ENCODE measurements around the gene DLK1.

DLK1 gene

DNA sequence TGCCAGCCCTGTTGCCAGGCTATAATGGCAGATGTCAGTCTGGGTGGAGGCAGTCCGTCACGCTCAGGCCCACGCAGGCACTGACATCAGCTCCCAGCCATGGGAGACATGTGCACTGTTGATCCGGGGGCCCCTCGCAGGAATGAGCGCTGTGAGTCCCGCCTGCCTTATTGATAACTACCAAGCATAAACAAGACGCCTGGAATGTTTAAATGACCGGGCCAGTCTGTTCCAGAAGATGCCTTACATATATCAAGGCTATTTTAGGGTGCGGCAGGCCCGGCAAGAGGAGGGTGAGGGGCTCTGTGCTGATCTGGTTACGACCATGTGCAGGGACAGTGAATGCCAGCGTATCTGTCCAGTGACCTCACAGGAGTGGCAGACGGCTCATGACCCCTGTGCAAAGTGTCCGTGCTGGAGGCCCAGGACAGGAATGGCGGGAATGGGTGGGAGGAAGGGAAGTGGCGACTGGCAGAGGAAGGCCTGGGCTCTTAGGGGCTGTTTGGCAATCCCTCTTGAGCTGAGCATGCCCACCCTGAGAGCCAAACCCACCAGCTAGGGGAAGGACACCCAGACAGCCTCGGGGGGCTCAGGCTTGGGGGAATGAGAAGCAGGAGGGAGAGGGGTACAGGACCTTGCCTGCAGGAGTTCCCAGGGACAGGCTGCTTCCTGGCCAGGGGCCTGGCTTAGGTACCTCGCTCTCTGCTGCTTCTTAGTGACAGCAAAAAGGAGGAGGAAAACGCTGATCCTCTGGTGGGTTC lies 49.3 kb downstream of the DLK1 start:
- H3K9ac ChIP-seq = no peak overlapping the region
- no peak overlapping the region for H3K4me2 ChIP-seq (ENCODE audit: low read length)
- no peaks in the 10 kb centered on the region for H3K79me2 ChIP-seq
- H2AFZ ChIP-seq = no peak overlapping the region
- H3K4me3 ChIP-seq (ENCODE audit: low read depth, low read length) = no peak overlapping the region
- H3K36me3 ChIP-seq (ENCODE audit: control insufficient read depth, insufficient read depth, low read length) = no peaks in the 10 kb centered on the region
- TF ChIP-seq, protein P1, sequence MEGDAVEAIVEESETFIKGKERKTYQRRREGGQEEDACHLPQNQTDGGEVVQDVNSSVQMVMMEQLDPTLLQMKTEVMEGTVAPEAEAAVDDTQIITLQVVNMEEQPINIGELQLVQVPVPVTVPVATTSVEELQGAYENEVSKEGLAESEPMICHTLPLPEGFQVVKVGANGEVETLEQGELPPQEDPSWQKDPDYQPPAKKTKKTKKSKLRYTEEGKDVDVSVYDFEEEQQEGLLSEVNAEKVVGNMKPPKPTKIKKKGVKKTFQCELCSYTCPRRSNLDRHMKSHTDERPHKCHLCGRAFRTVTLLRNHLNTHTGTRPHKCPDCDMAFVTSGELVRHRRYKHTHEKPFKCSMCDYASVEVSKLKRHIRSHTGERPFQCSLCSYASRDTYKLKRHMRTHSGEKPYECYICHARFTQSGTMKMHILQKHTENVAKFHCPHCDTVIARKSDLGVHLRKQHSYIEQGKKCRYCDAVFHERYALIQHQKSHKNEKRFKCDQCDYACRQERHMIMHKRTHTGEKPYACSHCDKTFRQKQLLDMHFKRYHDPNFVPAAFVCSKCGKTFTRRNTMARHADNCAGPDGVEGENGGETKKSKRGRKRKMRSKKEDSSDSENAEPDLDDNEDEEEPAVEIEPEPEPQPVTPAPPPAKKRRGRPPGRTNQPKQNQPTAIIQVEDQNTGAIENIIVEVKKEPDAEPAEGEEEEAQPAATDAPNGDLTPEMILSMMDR (IDR thresholded peaks at IDR 0.05) = no peak
- no peak overlapping the region for H3K27ac ChIP-seq
- H3K27me3 ChIP-seq (ENCODE audit: control insufficient read depth, insufficient read depth, low read length) = no peaks in the 10 kb centered on the region
- H3K4me1 ChIP-seq = no peaks in the 10 kb centered on the region
- H3K9me3 ChIP-seq (ENCODE audit: control insufficient read depth, low read length) = peaks cover 3% of the 10 kb centered on the region

GRCh38 chr14:100776681-100777365 lies 50.1 kb downstream of the DLK1 start:
- Histone ChIP-seq H3K79me2 (no peaks in the 10 kb centered on the region), H3K9me3 (ENCODE audit: control insufficient read depth, low read length) (no peaks in the 10 kb centered on the region), H3K4me3 (ENCODE audit: low read depth, low read length) (no peak overlapping the region), H3K9ac (no peak overlapping the region), H2AFZ (no peak overlapping the region), H3K4me2 (ENCODE audit: low read length) (no peak overlapping the region), H3K36me3 (ENCODE audit: control insufficient read depth, insufficient read depth, low read length) (no peaks in the 10 kb centered on the region), H3K4me1 (no peaks in the 10 kb centered on the region), H3K27me3 (ENCODE audit: control insufficient read depth, insufficient read depth, low read length) (no peaks in the 10 kb centered on the region), H3K27ac (no peak overlapping the region)
- TF ChIP-seq, protein P1 (IDR thresholded peaks at IDR 0.05) = no peak

- H3K9ac ChIP-seq = no peak overlapping the region
- H3K4me3 ChIP-seq (ENCODE audit: low read depth, low read length) = no peak overlapping the region
- no peaks in the 10 kb centered on the region for H3K36me3 ChIP-seq (ENCODE audit: control insufficient read depth, insufficient read depth, low read length)
- H3K79me2 ChIP-seq = no peaks in the 10 kb centered on the region
- H3K27me3 ChIP-seq (ENCODE audit: control insufficient read depth, insufficient read depth, low read length) = no peaks in the 10 kb centered on the region
- H3K9me3 ChIP-seq (ENCODE audit: control insufficient read depth, low read length) = no peaks in the 10 kb centered on the region
- no peak overlapping the region for H3K27ac ChIP-seq
- no peak overlapping the region for H3K4me2 ChIP-seq (ENCODE audit: low read length)
- H3K4me1 ChIP-seq = no peaks in the 10 kb centered on the region
- TF ChIP-seq, protein P1 (IDR thresholded peaks at IDR 0.05) = no peak
- H2AFZ ChIP-seq = no peak overlapping the region
Measured at GRCh38 chr14:100777366-100777817, 50.7 kb downstream of the DLK1 start.

- Histone ChIP-seq H3K9me3 (ENCODE audit: control insufficient read depth, low read length) (no peaks in the 10 kb centered on the region), H3K36me3 (ENCODE audit: control insufficient read depth, insufficient read depth, low read length) (no peaks in the 10 kb centered on the region), H3K27ac (no peak overlapping the region), H3K79me2 (no peaks in the 10 kb centered on the region), H3K27me3 (ENCODE audit: control insufficient read depth, insufficient read depth, low read length) (no peaks in the 10 kb centered on the region), H3K9ac (no peak overlapping the region), H3K4me3 (ENCODE audit: low read depth, low read length) (no peak overlapping the region), H3K4me2 (ENCODE audit: low read length) (no peak overlapping the region), H2AFZ (no peak overlapping the region), H3K4me1 (no peaks in the 10 kb centered on the region)
- TF ChIP-seq, protein P1 (IDR thresholded peaks at IDR 0.05) = no peak
Measured at GRCh38 chr14:100777818-100778525, 51.3 kb downstream of the DLK1 start.
